ENCODE measurements around the gene DDR2.
"Not testable (repeated sequence)": the region's sequence is repeated elsewhere in the genome, so short reads cannot be mapped to it uniquely, and the experiment has no call there.

Gene DDR2

DNA sequence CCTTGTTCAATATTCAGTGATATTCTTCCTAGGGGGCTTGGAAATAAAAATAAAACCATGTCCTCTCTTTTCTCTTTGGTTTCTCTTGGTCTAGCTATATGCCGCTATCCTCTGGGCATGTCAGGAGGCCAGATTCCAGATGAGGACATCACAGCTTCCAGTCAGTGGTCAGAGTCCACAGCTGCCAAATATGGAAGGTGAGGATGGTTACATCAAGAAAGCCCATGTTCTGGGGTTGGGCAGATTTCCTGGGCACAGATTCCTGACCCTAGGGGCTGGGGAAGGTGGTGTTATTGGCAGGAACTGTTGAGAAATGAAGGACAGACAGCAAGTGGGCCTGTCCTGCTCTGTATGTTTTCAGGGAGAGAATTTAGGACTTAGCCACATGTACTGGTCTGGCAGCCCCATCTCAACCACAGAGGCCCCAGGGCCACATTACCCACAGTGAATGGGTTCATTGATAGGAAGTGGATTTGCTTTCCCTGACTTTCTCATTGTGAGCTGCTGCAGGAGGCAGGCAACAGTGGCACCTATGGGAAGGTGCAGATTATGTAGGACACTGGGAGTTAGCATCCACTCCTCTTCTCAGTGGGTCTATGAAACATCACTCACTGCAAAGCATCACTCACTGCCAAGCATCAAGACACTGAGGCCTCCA is 120.9 kb downstream of the DDR2 start:
- H3K4me1 ChIP-seq (ENCODE audit: insufficient read depth, low read length), result no peaks in the 10 kb centered on the region
- no peak overlapping the region for H3K27ac ChIP-seq (ENCODE audit: low read depth, low read length)
- H3K9me3 ChIP-seq (ENCODE audit: low read length), result no peaks in the 10 kb centered on the region
- no peaks in the 10 kb centered on the region for H3K27me3 ChIP-seq (ENCODE audit: control insufficient read depth in 1 of 2, insufficient read depth in 2 of 2, low read length in 2 of 2)
- H3K4me3 ChIP-seq (ENCODE audit: low read depth in 1 of 2, low read length in 2 of 2), result no peak overlapping the region
- H3K36me3 ChIP-seq (ENCODE audit: insufficient read depth, low read length), result peaks cover 37% of the 10 kb centered on the region
- H3K9ac ChIP-seq (ENCODE audit: low read length), result no peak overlapping the region

GRCh38 chr1:162753998-162754585 is 121.8 kb downstream of the DDR2 start:
- Histone ChIP-seq H3K4me1 (ENCODE audit: insufficient read depth, low read length) (no peaks in the 10 kb centered on the region), H3K9ac (ENCODE audit: low read length) (no peak overlapping the region), H3K27ac (ENCODE audit: low read depth, low read length) (no peak overlapping the region), H3K36me3 (ENCODE audit: insufficient read depth, low read length) (peaks cover 37% of the 10 kb centered on the region), H3K4me3 (ENCODE audit: low read depth in 1 of 2, low read length in 2 of 2) (no peak overlapping the region), H3K27me3 (ENCODE audit: control insufficient read depth in 1 of 2, insufficient read depth in 2 of 2, low read length in 2 of 2) (no peaks in the 10 kb centered on the region), H3K9me3 (ENCODE audit: low read length) (no peaks in the 10 kb centered on the region)

DNA sequence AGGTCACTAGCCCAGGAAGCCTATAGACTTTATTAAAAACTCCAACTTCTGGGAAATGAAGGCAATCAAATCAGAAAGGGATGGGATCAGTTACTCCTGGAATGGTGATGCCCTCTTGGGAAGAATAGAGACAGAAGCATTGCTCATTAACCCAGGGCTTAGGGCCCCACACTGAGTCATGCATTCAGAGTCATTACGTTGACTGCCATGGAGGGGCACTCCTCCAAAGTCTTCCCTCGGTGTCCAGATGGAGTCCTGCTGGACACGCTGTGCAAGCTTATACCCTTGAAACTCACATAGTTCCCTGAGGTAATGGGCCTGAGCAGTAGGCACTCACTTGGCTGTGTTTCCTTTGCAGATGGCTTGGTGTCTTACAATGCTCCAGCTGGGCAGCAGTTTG is 123.0 kb downstream of the DDR2 start:
- Histone ChIP-seq H3K4me1 (ENCODE audit: insufficient read depth, low read length) (no peaks in the 10 kb centered on the region), H3K9me3 (ENCODE audit: low read length) (no peaks in the 10 kb centered on the region), H3K4me3 (ENCODE audit: low read depth in 1 of 2, low read length in 2 of 2) (no peak overlapping the region), H3K36me3 (ENCODE audit: insufficient read depth, low read length) (peaks cover 42% of the 10 kb centered on the region), H3K27ac (ENCODE audit: low read depth, low read length) (no peak overlapping the region), H3K27me3 (ENCODE audit: control insufficient read depth in 1 of 2, insufficient read depth in 2 of 2, low read length in 2 of 2) (no peaks in the 10 kb centered on the region), H3K9ac (ENCODE audit: low read length) (no peak overlapping the region)

GRCh38 chr1:162756523-162756922 is 124.3 kb downstream of the DDR2 start:
- H3K27me3 ChIP-seq (ENCODE audit: control insufficient read depth in 1 of 2, insufficient read depth in 2 of 2, low read length in 2 of 2), result no peaks in the 10 kb centered on the region
- no peaks in the 10 kb centered on the region for H3K9me3 ChIP-seq (ENCODE audit: low read length)
- H3K4me3 ChIP-seq (ENCODE audit: low read depth in 1 of 2, low read length in 2 of 2), result no peak overlapping the region
- no peaks in the 10 kb centered on the region for H3K4me1 ChIP-seq (ENCODE audit: insufficient read depth, low read length)
- H3K27ac ChIP-seq (ENCODE audit: low read depth, low read length), result no peak overlapping the region
- H3K36me3 ChIP-seq (ENCODE audit: insufficient read depth, low read length), result peaks cover 52% of the 10 kb centered on the region
- H3K9ac ChIP-seq (ENCODE audit: low read length), result no peak overlapping the region

GRCh38 chr1:162757476-162757875 is 125.2 kb downstream of the DDR2 start:
- Histone ChIP-seq H3K4me3 (ENCODE audit: low read depth in 1 of 2, low read length in 2 of 2) (no peak overlapping the region), H3K4me1 (ENCODE audit: insufficient read depth, low read length) (no peaks in the 10 kb centered on the region), H3K27ac (ENCODE audit: low read depth, low read length) (no peak overlapping the region), H3K36me3 (ENCODE audit: insufficient read depth, low read length) (peaks cover 60% of the 10 kb centered on the region), H3K9ac (ENCODE audit: low read length) (no peak overlapping the region), H3K27me3 (ENCODE audit: control insufficient read depth in 1 of 2, insufficient read depth in 2 of 2, low read length in 2 of 2) (no peaks in the 10 kb centered on the region), H3K9me3 (ENCODE audit: low read length) (no peaks in the 10 kb centered on the region)

- H3K27ac ChIP-seq (ENCODE audit: low read depth, low read length), result no peak overlapping the region
- no peak overlapping the region for H3K4me3 ChIP-seq (ENCODE audit: low read depth in 1 of 2, low read length in 2 of 2)
- H3K9ac ChIP-seq (ENCODE audit: low read length), result no peak overlapping the region
- H3K4me1 ChIP-seq (ENCODE audit: insufficient read depth, low read length), result no peaks in the 10 kb centered on the region
- no peaks in the 10 kb centered on the region for H3K27me3 ChIP-seq (ENCODE audit: control insufficient read depth in 1 of 2, insufficient read depth in 2 of 2, low read length in 2 of 2)
- no peaks in the 10 kb centered on the region for H3K9me3 ChIP-seq (ENCODE audit: low read length)
- peaks cover 58% of the 10 kb centered on the region for H3K36me3 ChIP-seq (ENCODE audit: insufficient read depth, low read length)
These were observed 133.5 kb downstream of the DDR2 start for GRCh38 chr1:162765788-162766187.

DNA sequence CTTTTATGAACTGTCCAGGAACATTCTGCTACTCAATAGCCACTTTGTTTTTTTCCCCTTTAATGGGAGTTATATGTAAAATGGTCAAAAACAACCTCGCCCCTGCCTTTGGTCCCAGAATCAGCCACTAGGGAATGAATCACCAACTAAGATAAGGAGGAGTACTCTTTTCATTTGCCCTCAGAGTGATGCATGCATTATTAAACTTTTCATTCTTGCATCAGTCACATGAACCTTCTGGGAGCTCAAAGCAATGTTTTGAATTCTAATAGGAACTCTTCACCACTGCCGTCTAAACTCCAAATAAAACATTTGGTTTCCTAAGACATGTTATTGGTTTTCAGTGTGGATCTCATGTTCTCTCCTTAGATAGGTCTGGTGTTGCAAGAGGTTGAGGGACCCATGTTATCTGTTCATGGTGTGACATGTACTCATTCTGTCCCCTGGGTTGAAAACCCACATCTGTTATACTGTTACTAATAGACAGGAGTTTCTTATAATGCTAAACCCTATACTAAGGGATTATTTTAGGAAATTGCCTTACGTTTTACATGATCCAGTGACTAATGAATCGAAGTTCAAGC is 140.4 kb downstream of the DDR2 start:
- Histone ChIP-seq H3K9me3 (ENCODE audit: low read length) (no peaks in the 10 kb centered on the region), H3K9ac (ENCODE audit: low read length) (no peak overlapping the region), H3K36me3 (ENCODE audit: insufficient read depth, low read length) (peaks cover 64% of the 10 kb centered on the region), H3K4me1 (ENCODE audit: insufficient read depth, low read length) (no peaks in the 10 kb centered on the region), H3K27ac (ENCODE audit: low read depth, low read length) (no peak overlapping the region), H3K4me3 (ENCODE audit: low read depth in 1 of 2, low read length in 2 of 2) (no peak overlapping the region), H3K27me3 (ENCODE audit: control insufficient read depth in 1 of 2, insufficient read depth in 2 of 2, low read length in 2 of 2) (no peaks in the 10 kb centered on the region)

DNA sequence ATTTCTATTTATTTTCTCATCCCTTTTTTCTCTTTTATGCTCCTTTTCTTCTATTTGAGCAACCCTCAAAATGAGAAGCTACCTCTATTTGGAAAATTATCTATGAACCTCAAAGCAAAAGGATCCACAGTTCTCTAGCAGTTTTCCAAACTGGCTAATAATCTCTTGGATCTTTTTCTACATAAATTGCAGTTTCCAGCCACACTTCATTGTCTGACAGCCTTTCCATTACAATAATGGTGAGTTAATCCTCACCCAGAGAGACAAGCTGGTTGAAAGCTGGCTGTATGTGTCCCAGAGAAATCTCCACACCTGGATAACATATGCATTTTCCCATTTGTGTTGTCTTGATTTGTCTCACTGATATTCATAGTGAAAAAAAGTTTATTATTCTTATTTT is 141.7 kb downstream of the DDR2 start:
- H3K27ac ChIP-seq (ENCODE audit: low read depth, low read length), result no peak overlapping the region
- no peaks in the 10 kb centered on the region for H3K4me1 ChIP-seq (ENCODE audit: insufficient read depth, low read length)
- H3K36me3 ChIP-seq (ENCODE audit: insufficient read depth, low read length), result peaks cover 61% of the 10 kb centered on the region

GRCh38 chr1:162779043-162779442 is 146.8 kb downstream of the DDR2 start:
- Histone ChIP-seq H3K27ac (ENCODE audit: low read depth, low read length) (no peak overlapping the region), H3K9me3 (ENCODE audit: low read length) (no peaks in the 10 kb centered on the region), H3K9ac (ENCODE audit: low read length) (no peak overlapping the region), H3K4me3 (ENCODE audit: low read depth in 1 of 2, low read length in 2 of 2) (no peak overlapping the region), H3K27me3 (ENCODE audit: control insufficient read depth in 1 of 2, insufficient read depth in 2 of 2, low read length in 2 of 2) (no peaks in the 10 kb centered on the region), H3K4me1 (ENCODE audit: insufficient read depth, low read length) (no peaks in the 10 kb centered on the region), H3K36me3 (ENCODE audit: insufficient read depth, low read length) (peaks cover 53% of the 10 kb centered on the region)

More for the DNA sequence above, 141.7 kb downstream of the DDR2 start:
- H3K4me3 ChIP-seq (ENCODE audit: low read depth in 1 of 2, low read length in 2 of 2), result no peak overlapping the region
- H3K9ac ChIP-seq (ENCODE audit: low read length), result no peak overlapping the region
- no peaks in the 10 kb centered on the region for H3K27me3 ChIP-seq (ENCODE audit: control insufficient read depth in 1 of 2, insufficient read depth in 2 of 2, low read length in 2 of 2)
- H3K9me3 ChIP-seq (ENCODE audit: low read length), result no peaks in the 10 kb centered on the region

- H3K9ac ChIP-seq (ENCODE audit: low read length), result no peak overlapping the region
- H3K27me3 ChIP-seq (ENCODE audit: control insufficient read depth in 1 of 2, insufficient read depth in 2 of 2, low read length in 2 of 2), result no peaks in the 10 kb centered on the region
- no peaks in the 10 kb centered on the region for H3K4me1 ChIP-seq (ENCODE audit: insufficient read depth, low read length)
- peaks cover 40% of the 10 kb centered on the region for H3K36me3 ChIP-seq (ENCODE audit: insufficient read depth, low read length)
- H3K4me3 ChIP-seq (ENCODE audit: low read depth in 1 of 2, low read length in 2 of 2), result no peak overlapping the region
- no peaks in the 10 kb centered on the region for H3K9me3 ChIP-seq (ENCODE audit: low read length)
- no peak overlapping the region for H3K27ac ChIP-seq (ENCODE audit: low read depth, low read length)
These were observed 150.4 kb downstream of the DDR2 start for GRCh38 chr1:162782671-162783070.

- H3K27ac ChIP-seq (ENCODE audit: low read depth, low read length), result not testable (repeated sequence)
These were observed 152.7 kb downstream of the DDR2 start for GRCh38 chr1:162784926-162785325.

DNA sequence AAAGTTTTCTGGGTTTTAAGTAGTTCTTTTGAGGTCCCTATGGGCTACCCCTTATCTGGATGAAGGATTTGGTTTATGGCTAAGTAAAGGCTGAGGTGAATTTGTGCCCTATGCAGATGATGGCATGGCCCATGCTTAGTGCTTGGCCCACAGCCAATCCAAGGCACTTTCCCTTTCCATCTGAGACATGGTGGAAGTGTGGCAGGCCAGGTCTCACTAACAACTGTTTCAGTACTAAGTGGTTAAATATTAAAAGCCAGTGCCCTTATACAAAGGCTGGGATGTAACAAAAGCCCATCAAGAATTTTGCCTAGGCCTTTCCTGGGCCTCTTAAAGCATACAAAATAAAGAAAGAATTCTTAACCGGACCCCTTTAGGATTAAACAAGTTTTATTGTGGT is 156.5 kb downstream of the DDR2 start:
- H3K4me3 ChIP-seq (ENCODE audit: low read depth in 1 of 2, low read length in 2 of 2); H3K36me3 ChIP-seq (ENCODE audit: insufficient read depth, low read length); H3K9ac ChIP-seq (ENCODE audit: low read length); H3K4me1 ChIP-seq (ENCODE audit: insufficient read depth, low read length); H3K27me3 ChIP-seq (ENCODE audit: control insufficient read depth in 1 of 2, insufficient read depth in 2 of 2, low read length in 2 of 2); H3K9me3 ChIP-seq (ENCODE audit: low read length); H3K27ac ChIP-seq (ENCODE audit: low read depth, low read length): not testable (repeated sequence)

More at GRCh38 chr1:162784926-162785325, 152.7 kb downstream of the DDR2 start:
- H3K36me3 ChIP-seq (ENCODE audit: insufficient read depth, low read length), result peaks cover 21% of the 10 kb centered on the region
- H3K9ac ChIP-seq (ENCODE audit: low read length); H3K9me3 ChIP-seq (ENCODE audit: low read length); H3K4me3 ChIP-seq (ENCODE audit: low read depth in 1 of 2, low read length in 2 of 2); H3K27me3 ChIP-seq (ENCODE audit: control insufficient read depth in 1 of 2, insufficient read depth in 2 of 2, low read length in 2 of 2); H3K4me1 ChIP-seq (ENCODE audit: insufficient read depth, low read length): not testable (repeated sequence)

All from muscle layer of colon (tissue), 2 donors.